ENCODE results near the gene HELLS.
"Not testable (repeated sequence)": the region's sequence is repeated elsewhere in the genome, so short reads cannot be mapped to it uniquely, and the experiment has no call there.

Gene HELLS

GRCh38 chr10:94545391-94546048 lies at the start of gene HELLS:
Gene HELLS (plus strand): TSS chr10:94545788. CDS start chr10:94545922, 134 bp downstream.
- peak; percentile 75 for DNase-seq (ENCODE audit: low spot score)
- Mint-ChIP-seq H3K9me3 (no peaks in the 10 kb centered on the region), H3K4me3 (peak within 1 kb of the TSS; percentile 99), H3K27me3 (ENCODE audit: low read depth) (peaks cover 8% of the 10 kb centered on the region), H3K27ac (peak within 1 kb of the TSS; percentile 91), H3K36me3 (ENCODE audit: low read depth) (peaks cover 26% of the 10 kb centered on the region), H3K4me1 (ENCODE audit: low read depth) (peaks cover 38% of the 10 kb centered on the region)

- Mint-ChIP-seq H3K36me3 (ENCODE audit: low read depth) (no peaks in the 10 kb centered on the region), H3K9me3 (no peaks in the 10 kb centered on the region), H3K4me3 (no peak overlapping the region), H3K27me3 (ENCODE audit: low read depth) (no peaks in the 10 kb centered on the region), H3K4me1 (ENCODE audit: low read depth) (peaks cover 5% of the 10 kb centered on the region), H3K27ac (no peak overlapping the region)
- DNase-seq (ENCODE audit: low spot score): no peak
Observed at GRCh38 chr10:94496010-94496409, 49.6 kb upstream of the HELLS start.

GRCh38 chr10:94496646-94497045 lies 48.9 kb upstream of the HELLS start:
- H3K36me3 Mint-ChIP-seq (ENCODE audit: low read depth): no peaks in the 10 kb centered on the region
- H3K4me3 Mint-ChIP-seq: no peak overlapping the region
- H3K27me3 Mint-ChIP-seq (ENCODE audit: low read depth): no peaks in the 10 kb centered on the region
- no peak for DNase-seq (ENCODE audit: low spot score)
- no peak overlapping the region for H3K27ac Mint-ChIP-seq
- no peaks in the 10 kb centered on the region for H3K9me3 Mint-ChIP-seq
- peaks cover 5% of the 10 kb centered on the region for H3K4me1 Mint-ChIP-seq (ENCODE audit: low read depth)

- H3K9me3 Mint-ChIP-seq: no peaks in the 10 kb centered on the region
- DNase-seq (ENCODE audit: low spot score): no peak
- no peak overlapping the region for H3K4me3 Mint-ChIP-seq
- peaks cover 6% of the 10 kb centered on the region for H3K27me3 Mint-ChIP-seq (ENCODE audit: low read depth)
- H3K4me1 Mint-ChIP-seq (ENCODE audit: low read depth): peaks cover 5% of the 10 kb centered on the region
- no peak overlapping the region for H3K27ac Mint-ChIP-seq
- no peaks in the 10 kb centered on the region for H3K36me3 Mint-ChIP-seq (ENCODE audit: low read depth)
Observed at GRCh38 chr10:94500063-94500462, 45.5 kb upstream of the HELLS start.

GRCh38 chr10:94521276-94522250 lies 24.0 kb upstream of the HELLS start:
- no peak overlapping the region for H3K4me3 Mint-ChIP-seq
- no peaks in the 10 kb centered on the region for H3K9me3 Mint-ChIP-seq
- H3K27me3 Mint-ChIP-seq (ENCODE audit: low read depth): peaks cover 4% of the 10 kb centered on the region
- no peak for DNase-seq (ENCODE audit: low spot score)
- no peaks in the 10 kb centered on the region for H3K4me1 Mint-ChIP-seq (ENCODE audit: low read depth)
- H3K27ac Mint-ChIP-seq: no peak overlapping the region
- H3K36me3 Mint-ChIP-seq (ENCODE audit: low read depth): no peaks in the 10 kb centered on the region

- no peaks in the 10 kb centered on the region for H3K36me3 Mint-ChIP-seq (ENCODE audit: low read depth)
- no peak overlapping the region for H3K27ac Mint-ChIP-seq
- H3K4me1 Mint-ChIP-seq (ENCODE audit: low read depth): no peaks in the 10 kb centered on the region
- no peak for DNase-seq (ENCODE audit: low spot score)
- H3K9me3 Mint-ChIP-seq: no peaks in the 10 kb centered on the region
- no peak overlapping the region for H3K4me3 Mint-ChIP-seq
- H3K27me3 Mint-ChIP-seq (ENCODE audit: low read depth): peaks cover 10% of the 10 kb centered on the region
Observed at GRCh38 chr10:94524146-94524545, 21.4 kb upstream of the HELLS start.

GRCh38 chr10:94524711-94525110 lies 20.9 kb upstream of the HELLS start:
- Mint-ChIP-seq H3K36me3 (ENCODE audit: low read depth) (no peaks in the 10 kb centered on the region), H3K27me3 (ENCODE audit: low read depth) (peaks cover 10% of the 10 kb centered on the region), H3K9me3 (no peaks in the 10 kb centered on the region), H3K27ac (no peak overlapping the region), H3K4me3 (no peak overlapping the region), H3K4me1 (ENCODE audit: low read depth) (no peaks in the 10 kb centered on the region)
- DNase-seq (ENCODE audit: low spot score): no peak

- H3K27ac Mint-ChIP-seq; H3K36me3 Mint-ChIP-seq (ENCODE audit: low read depth); H3K9me3 Mint-ChIP-seq; H3K4me3 Mint-ChIP-seq; DNase-seq (ENCODE audit: low spot score); H3K4me1 Mint-ChIP-seq (ENCODE audit: low read depth): not testable (repeated sequence)
- peaks cover 28% of the 10 kb centered on the region for H3K27me3 Mint-ChIP-seq (ENCODE audit: low read depth)
Observed at GRCh38 chr10:94531550-94531949, 14.0 kb upstream of the HELLS start.

GRCh38 chr10:94533027-94533426 lies 12.6 kb upstream of the HELLS start:
- H3K27ac Mint-ChIP-seq: no peak overlapping the region
- peaks cover 30% of the 10 kb centered on the region for H3K27me3 Mint-ChIP-seq (ENCODE audit: low read depth)
- DNase-seq (ENCODE audit: low spot score): no peak
- H3K36me3 Mint-ChIP-seq (ENCODE audit: low read depth): no peaks in the 10 kb centered on the region
- H3K9me3 Mint-ChIP-seq: no peaks in the 10 kb centered on the region
- no peak overlapping the region for H3K4me3 Mint-ChIP-seq
- H3K4me1 Mint-ChIP-seq (ENCODE audit: low read depth): no peaks in the 10 kb centered on the region

- not testable (repeated sequence) for DNase-seq (ENCODE audit: low spot score); H3K4me3 Mint-ChIP-seq; H3K9me3 Mint-ChIP-seq; H3K27ac Mint-ChIP-seq
- Mint-ChIP-seq H3K36me3 (ENCODE audit: low read depth) (peaks cover 16% of the 10 kb centered on the region), H3K4me1 (ENCODE audit: low read depth) (peaks cover 25% of the 10 kb centered on the region), H3K27me3 (ENCODE audit: low read depth) (peaks cover 18% of the 10 kb centered on the region)
Observed at GRCh38 chr10:94542282-94542681, 3.3 kb upstream of the HELLS start.

GRCh38 chr10:94546049-94546900 lies 687 bp downstream of the HELLS start:
- Mint-ChIP-seq H3K27me3 (ENCODE audit: low read depth) (peaks cover 4% of the 10 kb centered on the region), H3K27ac (peak overlapping the region; percentile 91), H3K9me3 (no peaks in the 10 kb centered on the region), H3K4me1 (ENCODE audit: low read depth) (peaks cover 37% of the 10 kb centered on the region), H3K36me3 (ENCODE audit: low read depth) (peaks cover 29% of the 10 kb centered on the region), H3K4me3 (peak overlapping the region; percentile 99)
- DNase-seq (ENCODE audit: low spot score): no peak

- H3K27ac Mint-ChIP-seq: no peak overlapping the region
- H3K4me3 Mint-ChIP-seq: peak overlapping the region; percentile 99
- peaks cover 29% of the 10 kb centered on the region for H3K36me3 Mint-ChIP-seq (ENCODE audit: low read depth)
- no peaks in the 10 kb centered on the region for H3K27me3 Mint-ChIP-seq (ENCODE audit: low read depth)
- H3K9me3 Mint-ChIP-seq: no peaks in the 10 kb centered on the region
- peaks cover 34% of the 10 kb centered on the region for H3K4me1 Mint-ChIP-seq (ENCODE audit: low read depth)
- no peak for DNase-seq (ENCODE audit: low spot score)
Observed at GRCh38 chr10:94546901-94547185, 1.3 kb downstream of the HELLS start.

- no peak overlapping the region for H3K27ac Mint-ChIP-seq
- peaks cover 39% of the 10 kb centered on the region for H3K36me3 Mint-ChIP-seq (ENCODE audit: low read depth)
- no peak overlapping the region for H3K4me3 Mint-ChIP-seq
- no peaks in the 10 kb centered on the region for H3K9me3 Mint-ChIP-seq
- DNase-seq (ENCODE audit: low spot score): no peak
- peaks cover 31% of the 10 kb centered on the region for H3K4me1 Mint-ChIP-seq (ENCODE audit: low read depth)
- H3K27me3 Mint-ChIP-seq (ENCODE audit: low read depth): no peaks in the 10 kb centered on the region
Observed at GRCh38 chr10:94549221-94549620, 3.6 kb downstream of the HELLS start.

Measured in T-helper 2 cell treated with Interferon-gamma antibody and Interleukin-4, amounts not matched to agents 5 μg/mL and 100 μg/mL, for 36 hours (primary cell).